ENCODE measurements around the gene SP3.

DNA sequence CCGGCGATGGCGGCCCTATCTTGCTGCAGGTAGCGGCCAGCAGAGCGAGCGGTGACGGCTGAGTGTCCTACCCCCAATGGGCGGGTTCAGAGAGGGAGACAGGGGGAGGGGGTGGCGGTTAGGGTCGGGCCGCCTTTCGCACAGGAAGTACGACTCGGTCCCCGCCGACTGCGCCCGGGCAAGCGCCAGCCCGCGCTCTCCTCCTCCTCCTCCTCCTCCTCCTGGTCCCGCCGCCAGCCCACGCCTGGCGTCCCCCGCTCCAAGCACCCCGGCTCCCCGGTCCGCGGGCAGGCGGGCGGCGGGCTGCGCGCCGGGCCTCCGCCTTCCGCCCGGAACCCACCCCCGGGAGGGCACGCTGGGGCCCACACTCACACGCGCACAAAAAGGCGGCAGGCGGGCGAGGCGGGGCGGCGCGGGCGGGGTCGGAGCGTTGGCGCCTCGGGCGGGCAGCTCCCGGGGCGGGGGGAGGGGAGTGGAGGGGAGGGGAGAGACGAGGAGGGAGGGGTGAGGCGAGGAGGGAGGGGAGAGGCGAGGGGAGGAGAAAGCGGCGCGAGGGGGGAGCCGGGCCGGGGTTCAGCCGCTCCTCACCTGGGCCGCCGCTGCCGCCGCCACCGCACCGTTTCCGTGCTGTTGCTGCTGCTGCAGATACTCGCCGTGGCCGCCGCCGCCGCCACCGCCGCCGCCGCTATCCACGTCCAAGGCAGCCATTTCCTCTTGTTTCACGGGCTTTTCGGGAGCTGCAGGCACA is 1.2 kb downstream of the SP3 start:
- TF ChIP-seq, protein P1, sequence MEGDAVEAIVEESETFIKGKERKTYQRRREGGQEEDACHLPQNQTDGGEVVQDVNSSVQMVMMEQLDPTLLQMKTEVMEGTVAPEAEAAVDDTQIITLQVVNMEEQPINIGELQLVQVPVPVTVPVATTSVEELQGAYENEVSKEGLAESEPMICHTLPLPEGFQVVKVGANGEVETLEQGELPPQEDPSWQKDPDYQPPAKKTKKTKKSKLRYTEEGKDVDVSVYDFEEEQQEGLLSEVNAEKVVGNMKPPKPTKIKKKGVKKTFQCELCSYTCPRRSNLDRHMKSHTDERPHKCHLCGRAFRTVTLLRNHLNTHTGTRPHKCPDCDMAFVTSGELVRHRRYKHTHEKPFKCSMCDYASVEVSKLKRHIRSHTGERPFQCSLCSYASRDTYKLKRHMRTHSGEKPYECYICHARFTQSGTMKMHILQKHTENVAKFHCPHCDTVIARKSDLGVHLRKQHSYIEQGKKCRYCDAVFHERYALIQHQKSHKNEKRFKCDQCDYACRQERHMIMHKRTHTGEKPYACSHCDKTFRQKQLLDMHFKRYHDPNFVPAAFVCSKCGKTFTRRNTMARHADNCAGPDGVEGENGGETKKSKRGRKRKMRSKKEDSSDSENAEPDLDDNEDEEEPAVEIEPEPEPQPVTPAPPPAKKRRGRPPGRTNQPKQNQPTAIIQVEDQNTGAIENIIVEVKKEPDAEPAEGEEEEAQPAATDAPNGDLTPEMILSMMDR (IDR thresholded peaks at IDR 0.05), result no peak
- TF ChIP-seq POLR2AphosphoS5 (IDR thresholded peaks at IDR 0.05) (peak in 1 of 2 donors; percentile 52), POLR2A (IDR thresholded peaks at IDR 0.05; ENCODE audit: low read depth) (peak; percentile 57), EP300 (IDR thresholded peaks at IDR 0.05) (no peak)

Data from esophagus muscularis mucosa (tissue), 4 donors.